Measurements from ENCODE around the gene IDH3G.

IDH3G gene

GRCh38 chrX:153791104-153791852, 2.9 kb downstream of the IDH3G start:
- DNase-seq (ENCODE audit: low spot score) = no peak

- DNase-seq (ENCODE audit: low spot score) = no peak
Measured at GRCh38 chrX:153789654-153790053, 4.5 kb downstream of the IDH3G start.

GRCh38 chrX:153786669-153787068, 7.5 kb downstream of the IDH3G start:
- no peak for DNase-seq (ENCODE audit: low spot score)

- no peak for DNase-seq (ENCODE audit: low spot score)
Measured at GRCh38 chrX:153784325-153784967, 9.7 kb downstream of the IDH3G start.

- DNase-seq (ENCODE audit: low spot score) = no peak
Measured at GRCh38 chrX:153783378-153784013, 10.7 kb downstream of the IDH3G start.

- no peak for DNase-seq (ENCODE audit: low spot score)
Measured at GRCh38 chrX:153782871-153783270, 11.3 kb downstream of the IDH3G start.

GRCh38 chrX:153782313-153782712, 11.9 kb downstream of the IDH3G start:
- no peak for DNase-seq (ENCODE audit: low spot score)

GRCh38 chrX:153781428-153782047, 12.6 kb downstream of the IDH3G start:
- DNase-seq (ENCODE audit: low spot score) = no peak

GRCh38 chrX:153780678-153781427, 13.3 kb downstream of the IDH3G start, which contains the start of gene SRPK3:
TSS of gene SRPK3 (plus strand) at chrX:153781041. CDS start at chrX:153781087, 46 bp downstream.
- DNase-seq (ENCODE audit: low spot score) = no peak

GRCh38 chrX:153779891-153780677, 14.1 kb downstream of the IDH3G start:
- no peak for DNase-seq (ENCODE audit: low spot score)

GRCh38 chrX:153778684-153779101, 15.5 kb downstream of the IDH3G start:
- DNase-seq (ENCODE audit: low spot score) = no peak

GRCh38 chrX:153778181-153778580, 16.0 kb downstream of the IDH3G start:
- DNase-seq (ENCODE audit: low spot score) = no peak

- DNase-seq (ENCODE audit: low spot score) = no peak
Measured at GRCh38 chrX:153777261-153778090, 16.7 kb downstream of the IDH3G start.

- DNase-seq (ENCODE audit: low spot score) = no peak
Measured at GRCh38 chrX:153776611-153777045, 17.5 kb downstream of the IDH3G start.

- DNase-seq (ENCODE audit: low spot score) = no peak
Measured at GRCh38 chrX:153776120-153776599, 18.0 kb downstream of the IDH3G start.

GRCh38 chrX:153775293-153776119, 18.7 kb downstream of the IDH3G start:
- no peak for DNase-seq (ENCODE audit: low spot score)

GRCh38 chrX:153774576-153775292, 19.4 kb downstream of the IDH3G start:
- no peak for DNase-seq (ENCODE audit: low spot score)

All from CD4-positive, alpha-beta T cell treated with Interleukin-15 for 4 hours (primary cell).